ACC112 (cell line): ENCODE results near the gene REN.

ENCODE experiments used
- H2AFZ ChIP-seq: fragments of 200-600 bp; sonication (generic); one replicate; pipeline ENCODE4 v1.6.0; 2017; ENCODE audit warnings: antibody characterized with exemption, low read length; ENCODE audit not compliant: unreplicated experiment
- H3K27ac ChIP-seq: fragments of 200-600 bp; sonication (generic); 2 replicates; pipeline ENCODE4 v1.5.1; 2014; ENCODE audit warnings: low read depth, mild to moderate bottlenecking, antibody characterized with exemption, low read length, moderate library complexity
- H3K27me3 ChIP-seq: fragments of 200-600 bp; sonication (generic); 2 replicates; pipeline ENCODE4 v1.6.1; 2014; ENCODE audit warnings: mild to moderate bottlenecking, antibody characterized with exemption, low read length, moderate library complexity, mixed read lengths; ENCODE audit not compliant: insufficient read depth
- H3K36me3 ChIP-seq: fragments of 200-600 bp; sonication (generic); 2 replicates; pipeline ENCODE4 v1.6.1; 2016; ENCODE audit warnings: mild to moderate bottlenecking, antibody characterized with exemption, low read length, moderate library complexity, mixed read lengths; ENCODE audit not compliant: insufficient read depth
- H3K4me1 ChIP-seq: fragments of 200-600 bp; sonication (generic); one replicate; pipeline ENCODE4 v1.6.1; 2016; ENCODE audit warnings: low read length, mixed read lengths; ENCODE audit not compliant: insufficient read depth, unreplicated experiment, control insufficient read depth
- H3K4me3 ChIP-seq: fragments of 200-600 bp; sonication (generic); 2 replicates; pipeline ENCODE4 v1.5.1; 2014; ENCODE audit warnings: mild to moderate bottlenecking, low read depth, low read length
- H3K79me2 ChIP-seq: fragments of 200-600 bp; sonication (generic); one replicate; pipeline ENCODE4 v1.6.0; 2016; ENCODE audit warnings: low read length; ENCODE audit not compliant: control insufficient read depth, unreplicated experiment, insufficient read depth

REN gene

GRCh38 chr1:204201348-204202040 lies 35.4 kb upstream of the REN start:
- no peak overlapping the region for H3K27ac ChIP-seq
- H3K36me3 ChIP-seq, result no peaks in the 10 kb centered on the region
- H2AFZ ChIP-seq, result no peak overlapping the region
- H3K4me3 ChIP-seq, result no peak overlapping the region
- peaks cover 12% of the 10 kb centered on the region for H3K4me1 ChIP-seq
- H3K79me2 ChIP-seq, result no peaks in the 10 kb centered on the region
- peaks cover 39% of the 10 kb centered on the region for H3K27me3 ChIP-seq

GRCh38 chr1:204199579-204199978 lies 33.4 kb upstream of the REN start:
- Histone ChIP-seq H3K36me3 (no peaks in the 10 kb centered on the region), H2AFZ (no peak overlapping the region), H3K27me3 (peaks cover 22% of the 10 kb centered on the region), H3K4me1 (peaks cover 12% of the 10 kb centered on the region), H3K4me3 (no peak overlapping the region), H3K27ac (no peak overlapping the region), H3K79me2 (no peaks in the 10 kb centered on the region)

DNA sequence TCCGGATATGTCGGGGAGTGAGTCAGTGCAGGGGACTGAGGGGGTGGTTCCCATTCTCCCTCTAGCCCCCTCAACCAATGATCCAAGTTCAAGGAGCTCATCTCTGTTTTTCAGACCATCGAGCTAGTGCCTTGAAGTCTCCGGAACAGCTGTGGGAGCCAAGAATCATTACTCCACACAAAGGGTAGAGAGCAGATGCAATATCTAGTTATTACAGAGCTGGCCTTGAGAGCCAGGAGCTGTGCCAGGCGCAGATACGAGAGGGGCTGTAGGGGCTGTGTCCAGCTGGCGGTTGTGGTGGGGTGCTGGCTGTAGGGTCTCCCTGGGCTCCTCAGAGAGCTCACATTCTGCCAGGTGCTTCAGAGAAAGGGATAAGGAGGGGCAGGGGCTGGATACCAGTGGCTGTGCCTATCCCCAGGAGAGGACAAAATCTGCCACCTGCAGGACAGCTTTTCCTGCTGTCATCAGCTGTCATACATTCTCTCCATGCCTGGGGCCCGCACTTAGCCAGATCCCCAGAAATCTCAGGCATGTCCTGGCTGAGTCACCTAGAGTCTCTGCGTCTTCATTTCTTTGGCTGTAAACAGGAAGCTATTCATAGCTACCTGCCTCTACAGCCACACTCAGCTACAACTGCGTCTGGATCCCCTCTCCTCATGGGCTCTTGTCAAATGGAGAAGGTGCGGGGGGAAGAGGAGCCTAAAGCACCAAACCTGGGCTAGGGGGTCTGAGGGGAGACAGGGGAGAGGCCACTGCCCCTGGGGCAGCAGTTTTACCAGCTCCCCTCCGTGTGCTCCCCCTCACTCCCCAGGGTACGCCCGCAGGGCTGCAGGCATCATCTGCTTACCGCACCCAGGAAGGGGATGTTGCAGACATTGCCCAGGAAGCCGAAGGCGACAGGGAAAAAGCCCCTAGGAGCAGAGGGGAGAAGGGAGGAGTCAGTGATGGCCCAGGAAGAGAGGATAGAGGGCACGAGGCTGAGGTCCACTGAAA lies 32.5 kb upstream of the REN start:
- Histone ChIP-seq H3K36me3 (no peaks in the 10 kb centered on the region), H3K79me2 (no peaks in the 10 kb centered on the region), H2AFZ (no peak overlapping the region), H3K4me3 (no peak overlapping the region), H3K27ac (no peak overlapping the region), H3K27me3 (peaks cover 16% of the 10 kb centered on the region), H3K4me1 (peaks cover 12% of the 10 kb centered on the region)

DNA sequence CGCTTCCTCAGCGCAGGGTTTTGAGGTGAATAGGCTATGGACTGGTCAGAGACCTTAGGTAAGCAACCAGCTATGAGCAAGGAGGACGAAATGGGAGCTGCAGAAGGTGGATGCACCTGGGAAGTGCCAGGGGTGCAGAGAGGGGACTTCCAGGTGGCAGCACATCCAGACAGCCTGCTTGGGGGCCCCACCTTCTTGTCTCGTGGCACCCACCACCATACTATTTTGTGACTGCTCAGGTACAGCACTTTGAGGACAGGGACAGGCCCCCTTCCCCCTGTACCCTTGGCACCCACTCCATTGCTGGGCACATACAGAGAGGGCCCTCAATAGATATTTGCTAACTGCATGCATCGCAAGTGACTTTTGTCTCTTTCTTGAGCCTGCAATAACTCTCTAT lies 30.9 kb upstream of the REN start:
- Histone ChIP-seq H3K36me3 (no peaks in the 10 kb centered on the region), H3K4me1 (peaks cover 12% of the 10 kb centered on the region), H3K79me2 (no peaks in the 10 kb centered on the region), H3K4me3 (no peak overlapping the region), H3K27ac (no peak overlapping the region), H3K27me3 (peaks cover 16% of the 10 kb centered on the region), H2AFZ (no peak overlapping the region)

DNA sequence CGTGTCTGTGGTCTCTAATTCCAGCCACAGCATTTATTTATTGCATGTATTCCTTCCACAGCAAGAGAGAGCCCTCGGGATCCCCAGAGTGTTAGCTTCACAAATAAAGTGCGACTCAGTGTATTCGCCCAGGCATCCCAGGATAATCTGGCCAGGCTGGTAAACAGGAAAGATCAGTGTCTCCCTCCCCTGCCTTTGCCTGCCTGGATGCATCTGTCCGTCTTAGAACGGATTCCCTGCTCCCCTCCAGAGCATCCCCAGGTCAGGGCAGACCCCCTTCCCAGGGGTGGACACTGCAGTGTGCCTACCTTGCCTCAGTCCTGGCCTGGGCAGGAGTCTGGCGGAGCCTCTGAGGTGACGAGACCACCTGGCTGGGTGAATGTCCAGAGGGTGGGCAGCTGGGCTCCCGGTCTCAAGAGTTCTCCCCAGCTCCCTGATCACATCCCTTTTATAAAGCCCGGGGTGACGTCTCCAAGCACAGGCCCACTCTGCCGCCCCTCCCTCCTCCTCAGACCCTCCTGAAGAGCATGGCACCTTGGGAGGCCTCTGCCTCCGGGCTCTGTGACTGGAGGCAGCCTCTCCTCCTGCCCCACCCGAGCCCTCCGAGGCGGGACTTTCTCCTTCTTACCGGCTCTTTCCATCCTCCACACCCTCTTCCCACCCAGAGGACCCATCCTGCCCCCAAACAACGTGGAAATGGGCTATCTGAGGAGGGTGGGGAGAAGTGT lies 30.1 kb upstream of the REN start, which contains the start of gene KISS1:
Gene KISS1 (minus strand): TSS at position 424 of the 728 bp plus-strand sequence. CDS start 3,615 bp downstream, outside the sequence.
- peaks cover 23% of the 10 kb centered on the region for H3K27me3 ChIP-seq
- peaks cover 12% of the 10 kb centered on the region for H3K4me1 ChIP-seq
- H3K36me3 ChIP-seq, result no peaks in the 10 kb centered on the region
- no peaks in the 10 kb centered on the region for H3K79me2 ChIP-seq
- no peak within 1 kb of the TSS for H2AFZ ChIP-seq
- no peak within 1 kb of the TSS for H3K4me3 ChIP-seq
- H3K27ac ChIP-seq, result no peak within 1 kb of the TSS

GRCh38 chr1:204194771-204195170 lies 28.6 kb upstream of the REN start:
- no peak overlapping the region for H2AFZ ChIP-seq
- H3K27ac ChIP-seq, result no peak overlapping the region
- H3K79me2 ChIP-seq, result no peaks in the 10 kb centered on the region
- H3K4me1 ChIP-seq, result peaks cover 15% of the 10 kb centered on the region
- peaks cover 31% of the 10 kb centered on the region for H3K27me3 ChIP-seq
- H3K36me3 ChIP-seq, result no peaks in the 10 kb centered on the region
- no peak overlapping the region for H3K4me3 ChIP-seq

- Histone ChIP-seq H2AFZ (no peak overlapping the region), H3K4me3 (no peak overlapping the region), H3K36me3 (no peaks in the 10 kb centered on the region), H3K79me2 (no peaks in the 10 kb centered on the region), H3K27me3 (peaks cover 38% of the 10 kb centered on the region), H3K4me1 (peaks cover 17% of the 10 kb centered on the region), H3K27ac (no peak overlapping the region)
These were observed 27.9 kb upstream of the REN start for GRCh38 chr1:204194080-204194479.

DNA sequence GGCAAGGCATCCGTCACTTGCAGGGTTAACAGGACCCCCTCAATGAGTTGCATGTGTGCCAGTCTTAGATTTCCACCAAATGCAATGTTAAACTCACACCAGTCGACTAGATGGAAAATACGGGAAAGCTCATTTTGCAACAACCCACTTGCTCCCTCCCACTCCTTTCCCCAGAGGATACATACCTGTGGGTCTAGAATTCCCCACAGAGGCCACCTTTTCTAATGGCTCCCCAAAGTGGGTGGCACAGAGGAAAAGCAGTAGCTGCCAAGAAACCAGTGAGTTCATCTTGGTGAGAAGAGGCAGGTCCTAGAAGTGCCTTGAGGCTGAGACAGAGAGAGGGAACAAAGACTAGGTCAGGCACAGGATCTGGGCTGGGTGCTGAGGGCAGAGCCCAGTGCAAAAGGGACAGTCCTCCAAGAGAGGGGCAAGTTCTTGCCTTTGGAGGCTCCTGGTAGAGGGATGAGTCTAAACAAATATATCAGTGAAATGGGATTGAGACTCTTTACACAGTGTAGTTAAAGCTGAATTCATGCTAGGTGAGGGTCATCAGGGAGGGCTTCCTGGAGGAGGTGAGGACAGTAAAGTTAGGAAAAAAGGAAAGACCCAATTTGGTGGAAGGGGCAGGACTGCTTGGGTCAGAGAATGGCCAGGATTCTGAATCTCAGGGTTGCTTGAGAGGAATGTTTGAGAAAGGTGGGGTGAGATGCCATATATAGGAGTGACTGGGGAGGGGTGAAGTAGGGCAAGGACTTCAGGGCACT lies 26.6 kb upstream of the REN start:
- no peak overlapping the region for H2AFZ ChIP-seq
- peaks cover 6% of the 10 kb centered on the region for H3K4me1 ChIP-seq
- peaks cover 51% of the 10 kb centered on the region for H3K27me3 ChIP-seq
- no peaks in the 10 kb centered on the region for H3K36me3 ChIP-seq
- H3K4me3 ChIP-seq, result no peak overlapping the region
- no peak overlapping the region for H3K27ac ChIP-seq
- H3K79me2 ChIP-seq, result no peaks in the 10 kb centered on the region

GRCh38 chr1:204192046-204192445 lies 25.9 kb upstream of the REN start:
- no peak overlapping the region for H3K4me3 ChIP-seq
- peaks cover 6% of the 10 kb centered on the region for H3K4me1 ChIP-seq
- peaks cover 58% of the 10 kb centered on the region for H3K27me3 ChIP-seq
- no peaks in the 10 kb centered on the region for H3K36me3 ChIP-seq
- H3K27ac ChIP-seq, result no peak overlapping the region
- H3K79me2 ChIP-seq, result no peaks in the 10 kb centered on the region
- H2AFZ ChIP-seq, result no peak overlapping the region

DNA sequence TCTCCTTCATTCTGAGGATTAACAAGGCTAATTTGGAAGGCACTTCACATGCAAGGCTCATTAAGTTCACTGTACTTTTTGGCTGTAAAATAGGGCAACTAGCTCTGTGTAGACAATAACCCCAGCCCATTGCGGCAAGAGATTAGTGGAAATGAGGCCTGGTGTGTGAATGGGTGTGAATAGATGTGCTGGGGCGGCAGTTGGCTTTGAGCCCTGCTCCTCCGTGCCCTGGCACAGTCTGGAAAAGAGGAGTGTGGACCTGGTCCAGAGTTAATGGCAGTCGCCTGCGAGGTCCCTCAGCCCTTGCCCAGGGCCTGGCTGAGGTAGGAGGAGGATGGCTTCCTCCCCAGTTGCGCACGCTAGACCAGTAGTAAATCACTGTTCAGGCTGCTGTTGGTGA lies 25.3 kb upstream of the REN start:
- H3K27me3 ChIP-seq, result peaks cover 64% of the 10 kb centered on the region

More for the DNA sequence above, 25.3 kb upstream of the REN start:
- no peak overlapping the region for H2AFZ ChIP-seq
- H3K4me3 ChIP-seq, result no peak overlapping the region
- H3K36me3 ChIP-seq, result no peaks in the 10 kb centered on the region
- peaks cover 6% of the 10 kb centered on the region for H3K4me1 ChIP-seq
- H3K27ac ChIP-seq, result no peak overlapping the region
- no peaks in the 10 kb centered on the region for H3K79me2 ChIP-seq
